ENCODE data around the gene BTN1A1. TPM values are rescaled to one million over a fixed set of nuclear protein-coding genes. Genes with fewer than 3 reads are reported as not detected.
"Not testable (repeated sequence)": the region's sequence is repeated elsewhere in the genome, so short reads cannot be mapped to it uniquely, and the experiment has no call there.

Gene BTN1A1
- total RNA-seq, 1 donor from 2014 or later, result not detected

DNA sequence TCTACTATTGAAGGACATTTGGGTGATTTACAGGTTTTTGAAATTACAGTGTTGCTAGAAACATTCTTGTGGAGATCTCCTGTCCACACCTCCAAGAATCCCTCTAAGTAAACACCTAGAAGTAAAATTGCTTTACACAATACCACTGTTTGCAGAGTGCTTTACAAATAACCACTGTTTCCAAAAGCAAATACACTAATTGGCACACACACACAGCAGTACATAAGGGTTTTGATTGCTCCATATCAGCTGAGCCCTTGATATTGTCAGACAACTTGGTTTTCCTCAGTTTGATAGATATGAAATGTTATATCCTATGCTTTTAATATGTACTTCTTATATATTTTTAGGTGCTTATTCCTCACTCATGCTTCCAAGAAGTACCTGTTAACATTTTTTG, 44.4 kb downstream of the BTN1A1 start:
- Mint-ChIP-seq H3K4me1 (ENCODE audit: unreplicated experiment) (peaks cover 21% of the 10 kb centered on the region), H3K27ac (ENCODE audit: unreplicated experiment) (no peak overlapping the region), H3K9me3 (ENCODE audit: unreplicated experiment) (no peaks in the 10 kb centered on the region), H3K4me3 (ENCODE audit: unreplicated experiment) (no peak overlapping the region), H3K36me3 (ENCODE audit: unreplicated experiment) (peaks cover 34% of the 10 kb centered on the region), H3K27me3 (ENCODE audit: unreplicated experiment) (no peaks in the 10 kb centered on the region)
- no peak for DNase-seq (ENCODE audit: extremely low spot score, unreplicated experiment)
- TF ChIP-seq, protein P1, sequence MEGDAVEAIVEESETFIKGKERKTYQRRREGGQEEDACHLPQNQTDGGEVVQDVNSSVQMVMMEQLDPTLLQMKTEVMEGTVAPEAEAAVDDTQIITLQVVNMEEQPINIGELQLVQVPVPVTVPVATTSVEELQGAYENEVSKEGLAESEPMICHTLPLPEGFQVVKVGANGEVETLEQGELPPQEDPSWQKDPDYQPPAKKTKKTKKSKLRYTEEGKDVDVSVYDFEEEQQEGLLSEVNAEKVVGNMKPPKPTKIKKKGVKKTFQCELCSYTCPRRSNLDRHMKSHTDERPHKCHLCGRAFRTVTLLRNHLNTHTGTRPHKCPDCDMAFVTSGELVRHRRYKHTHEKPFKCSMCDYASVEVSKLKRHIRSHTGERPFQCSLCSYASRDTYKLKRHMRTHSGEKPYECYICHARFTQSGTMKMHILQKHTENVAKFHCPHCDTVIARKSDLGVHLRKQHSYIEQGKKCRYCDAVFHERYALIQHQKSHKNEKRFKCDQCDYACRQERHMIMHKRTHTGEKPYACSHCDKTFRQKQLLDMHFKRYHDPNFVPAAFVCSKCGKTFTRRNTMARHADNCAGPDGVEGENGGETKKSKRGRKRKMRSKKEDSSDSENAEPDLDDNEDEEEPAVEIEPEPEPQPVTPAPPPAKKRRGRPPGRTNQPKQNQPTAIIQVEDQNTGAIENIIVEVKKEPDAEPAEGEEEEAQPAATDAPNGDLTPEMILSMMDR (IDR thresholded peaks at IDR 0.05), result no peak

DNA sequence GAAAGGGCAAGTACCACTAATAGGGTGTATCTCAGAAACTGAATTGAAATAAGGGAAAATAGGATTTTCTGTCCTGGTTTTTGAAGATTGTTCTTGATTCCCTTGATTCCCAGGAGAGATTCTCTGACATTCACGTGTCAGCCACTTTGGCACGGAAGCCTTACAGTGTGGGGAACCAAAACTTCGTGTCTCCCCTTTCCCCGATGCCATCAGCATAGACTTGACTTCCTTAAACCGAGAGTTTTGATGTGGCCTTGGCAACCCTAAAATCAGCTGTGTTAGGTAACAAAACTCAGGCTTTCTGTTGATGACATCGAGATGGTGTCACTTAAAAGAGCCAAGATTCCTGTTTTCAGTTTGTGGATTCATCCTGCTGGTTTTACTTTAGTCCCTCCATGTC, 45.5 kb downstream of the BTN1A1 start:
- no peak overlapping the region for H3K27ac Mint-ChIP-seq (ENCODE audit: unreplicated experiment)
- no peaks in the 10 kb centered on the region for H3K27me3 Mint-ChIP-seq (ENCODE audit: unreplicated experiment)
- DNase-seq (ENCODE audit: extremely low spot score, unreplicated experiment), result no peak
- H3K4me3 Mint-ChIP-seq (ENCODE audit: unreplicated experiment), result no peak overlapping the region
- H3K36me3 Mint-ChIP-seq (ENCODE audit: unreplicated experiment), result peaks cover 33% of the 10 kb centered on the region
- H3K9me3 Mint-ChIP-seq (ENCODE audit: unreplicated experiment), result no peaks in the 10 kb centered on the region
- peaks cover 16% of the 10 kb centered on the region for H3K4me1 Mint-ChIP-seq (ENCODE audit: unreplicated experiment)
- TF ChIP-seq, protein P1 (IDR thresholded peaks at IDR 0.05), result no peak

DNA sequence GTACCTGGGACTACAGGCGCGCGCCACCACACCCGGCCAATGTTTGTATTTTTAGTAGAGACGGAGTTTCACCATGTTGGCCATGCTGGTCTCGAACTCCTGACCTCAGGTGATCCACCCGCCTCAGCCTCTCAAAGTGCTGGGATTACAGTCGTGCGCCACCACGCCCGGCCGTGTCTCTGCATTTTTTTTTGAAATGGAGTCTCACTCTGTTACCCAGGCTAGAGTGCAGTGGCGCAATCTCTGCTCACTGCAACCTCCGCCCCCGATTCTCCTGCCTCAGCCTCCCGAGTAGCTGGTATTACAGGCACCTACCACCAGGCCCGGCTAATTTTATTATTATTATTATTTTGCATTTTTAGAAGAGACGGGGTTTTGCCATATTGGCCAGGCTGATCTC, 47.3 kb downstream of the BTN1A1 start:
- not testable (repeated sequence) for H3K27me3 Mint-ChIP-seq (ENCODE audit: unreplicated experiment); H3K27ac Mint-ChIP-seq (ENCODE audit: unreplicated experiment); H3K4me3 Mint-ChIP-seq (ENCODE audit: unreplicated experiment); H3K4me1 Mint-ChIP-seq (ENCODE audit: unreplicated experiment); H3K9me3 Mint-ChIP-seq (ENCODE audit: unreplicated experiment); DNase-seq (ENCODE audit: extremely low spot score, unreplicated experiment)
- peaks cover 29% of the 10 kb centered on the region for H3K36me3 Mint-ChIP-seq (ENCODE audit: unreplicated experiment)

DNA sequence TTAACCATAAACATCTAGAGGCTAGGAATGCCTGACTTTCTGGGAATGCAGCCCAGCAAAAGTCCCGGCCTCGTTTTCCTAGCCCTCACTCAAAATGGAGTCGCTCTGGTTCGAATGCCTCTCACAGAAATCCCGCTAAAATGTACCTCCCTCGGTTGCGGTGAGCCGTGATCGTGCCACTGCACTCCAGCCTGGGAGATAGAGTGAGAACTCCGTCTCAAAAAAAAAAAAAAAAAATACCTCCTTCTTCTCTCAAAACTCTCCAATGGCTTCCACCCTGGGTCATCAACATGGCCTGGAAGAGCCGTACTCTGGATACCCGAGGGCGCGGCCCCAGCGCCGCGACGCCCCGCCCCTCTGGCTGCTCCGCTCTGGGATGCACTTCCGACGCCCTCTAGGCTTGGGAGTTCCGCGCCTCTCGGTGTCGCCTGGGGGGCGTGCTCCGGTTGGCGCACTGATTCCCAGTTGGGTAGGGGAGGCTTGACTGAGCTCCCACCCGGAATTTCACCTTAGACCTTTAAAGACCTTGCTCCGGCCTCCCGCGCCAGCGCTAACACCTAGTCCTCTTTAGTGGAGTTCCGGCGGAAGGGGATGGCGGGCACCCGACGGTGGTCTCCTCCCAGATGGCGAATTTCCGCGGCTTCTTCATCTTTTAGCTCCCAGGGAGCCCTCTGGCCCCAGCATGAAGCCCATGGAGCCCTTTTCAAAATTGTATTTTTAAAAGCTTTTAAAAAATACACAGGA, 50.3 kb downstream of the BTN1A1 start:
- peaks cover 9% of the 10 kb centered on the region for H3K4me1 Mint-ChIP-seq (ENCODE audit: unreplicated experiment)
- H3K4me3 Mint-ChIP-seq (ENCODE audit: unreplicated experiment), result peak overlapping the region; percentile 79
- H3K36me3 Mint-ChIP-seq (ENCODE audit: unreplicated experiment), result peaks cover 11% of the 10 kb centered on the region
- peak overlapping the region; percentile 79 for H3K27ac Mint-ChIP-seq (ENCODE audit: unreplicated experiment)
- peak; percentile 86 for DNase-seq (ENCODE audit: extremely low spot score, unreplicated experiment)
- H3K9me3 Mint-ChIP-seq (ENCODE audit: unreplicated experiment), result no peaks in the 10 kb centered on the region
- TF ChIP-seq, protein P1 (IDR thresholded peaks at IDR 0.05), result no peak
- no peaks in the 10 kb centered on the region for H3K27me3 Mint-ChIP-seq (ENCODE audit: unreplicated experiment)

DNA sequence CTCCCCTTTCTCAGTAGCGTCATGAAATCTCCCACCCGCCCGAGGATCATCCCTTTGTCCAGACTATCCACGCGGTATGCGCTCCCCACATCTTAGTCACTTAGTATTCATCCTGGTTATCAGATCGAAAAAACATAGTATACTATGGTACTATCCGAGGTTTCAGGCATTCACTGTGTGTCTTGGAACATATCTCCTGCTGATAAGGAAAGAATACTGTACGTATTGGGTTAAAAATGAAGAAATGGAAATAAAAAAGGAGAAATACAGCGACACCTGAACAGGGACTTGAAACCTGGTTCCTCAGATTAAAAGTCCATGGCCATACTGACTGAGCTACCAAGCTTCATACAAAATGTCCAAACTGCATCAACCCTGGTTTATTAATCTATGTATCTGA, 52.1 kb downstream of the BTN1A1 start:
- Mint-ChIP-seq H3K4me1 (ENCODE audit: unreplicated experiment) (peaks cover 15% of the 10 kb centered on the region), H3K27ac (ENCODE audit: unreplicated experiment) (no peak overlapping the region), H3K36me3 (ENCODE audit: unreplicated experiment) (no peaks in the 10 kb centered on the region), H3K9me3 (ENCODE audit: unreplicated experiment) (no peaks in the 10 kb centered on the region), H3K27me3 (ENCODE audit: unreplicated experiment) (no peaks in the 10 kb centered on the region), H3K4me3 (ENCODE audit: unreplicated experiment) (no peak overlapping the region)
- peak; percentile 17 for DNase-seq (ENCODE audit: extremely low spot score, unreplicated experiment)
- TF ChIP-seq, protein P1 (IDR thresholded peaks at IDR 0.05), result no peak
